GM18511 (cell line): ENCODE measurements around the gene LDLRAD4.

ENCODE experiments used
- ATAC-seq: cut with Tn5 transposase; IDR thresholded peaks from one replicate; pipeline ENCODE4 v1.9.1; 2021; ENCODE audit warnings: mild to moderate bottlenecking, moderate library complexity; ENCODE audit not compliant: unreplicated experiment

The LDLRAD4 gene

GRCh38 chr18:13420969-13421686, 202.6 kb downstream of the LDLRAD4 start:
- no peak for ATAC-seq

- no peak for ATAC-seq
Measured at GRCh38 chr18:13422541-13423147, 204.1 kb downstream of the LDLRAD4 start.

- no peak for ATAC-seq
Measured at GRCh38 chr18:13423352-13423751, 204.8 kb downstream of the LDLRAD4 start.

GRCh38 chr18:13424363-13424762, 205.8 kb downstream of the LDLRAD4 start:
- no peak for ATAC-seq

GRCh38 chr18:13425357-13426091, 207.0 kb downstream of the LDLRAD4 start:
- no peak for ATAC-seq

- ATAC-seq: no peak
Measured at GRCh38 chr18:13427354-13427753, 208.8 kb downstream of the LDLRAD4 start.

- ATAC-seq: no peak
Measured at GRCh38 chr18:13428319-13428718, 209.8 kb downstream of the LDLRAD4 start.

- no peak for ATAC-seq
Measured at GRCh38 chr18:13429016-13429415, 210.5 kb downstream of the LDLRAD4 start.

- ATAC-seq: no peak
Measured at GRCh38 chr18:13429884-13430510, 211.4 kb downstream of the LDLRAD4 start.

GRCh38 chr18:13430663-13431062, 212.1 kb downstream of the LDLRAD4 start:
- ATAC-seq: no peak

- ATAC-seq: no peak
Measured at GRCh38 chr18:13431886-13432285, 213.3 kb downstream of the LDLRAD4 start.

- no peak for ATAC-seq
Measured at GRCh38 chr18:13433125-13433524, 214.6 kb downstream of the LDLRAD4 start.

- ATAC-seq: no peak
Measured at GRCh38 chr18:13433685-13434084, 215.1 kb downstream of the LDLRAD4 start.

- no peak for ATAC-seq
Measured at GRCh38 chr18:13434854-13435253, 216.3 kb downstream of the LDLRAD4 start.

GRCh38 chr18:13435586-13436333, 217.2 kb downstream of the LDLRAD4 start:
- no peak for ATAC-seq

- ATAC-seq: no peak
Measured at GRCh38 chr18:13436576-13436975, 218.0 kb downstream of the LDLRAD4 start.

- ATAC-seq: no peak
Measured at GRCh38 chr18:13437034-13437433, 218.5 kb downstream of the LDLRAD4 start.

GRCh38 chr18:13437796-13438506, 219.4 kb downstream of the LDLRAD4 start:
- no peak for ATAC-seq

- no peak for ATAC-seq
Measured at GRCh38 chr18:13438507-13439056, 220.0 kb downstream of the LDLRAD4 start.

GRCh38 chr18:13439461-13439860, 220.9 kb downstream of the LDLRAD4 start:
- ATAC-seq: no peak
